Heart left ventricle (tissue), 16 donors: ENCODE measurements around the gene WDR75. TPM values are rescaled to one million over a fixed set of nuclear protein-coding genes. Genes with fewer than 3 reads are reported as not detected.
A peak's percentile ranks its signal among the peaks of the same experiment; 100 is the strongest.

Source experiments
- ATAC-seq, 4 donors: fragments of 200-7000 bp; cut with Tn5 transposase; one replicate each; pipeline ENCODE4 v1.9.1; 2020 to 2022; ENCODE audit warnings: moderate library complexity in 4 of 4, mild to moderate bottlenecking in 3 of 4, moderate number of reproducible peaks in 1 of 4
- DNase-seq, 5 donors: peaks; one replicate each; pipeline ENCODE4 v3.0.0-alpha.2; 2020
- H3K27ac ChIP-seq, 12 donors: fragments of 200-600 bp; sonication (generic) in 4 of 12; one replicate each; pipeline versions ENCODE4 v1.5.0 to v1.8.0; 2016 to 2022; ENCODE audit warnings: mild to moderate bottlenecking in 2 of 12
- H3K27me3 ChIP-seq, 9 donors: fragments of 200-600 bp; sonication (generic) in 2 of 9; one replicate each; pipeline versions ENCODE4 v1.5.1 to v1.8.0; 2016 to 2022; ENCODE audit warnings: mild to moderate bottlenecking in 3 of 9
- H3K36me3 ChIP-seq, 9 donors: fragments of 200-600 bp; sonication (generic) in 2 of 9; one replicate each; pipeline versions ENCODE4 v1.5.0 to v1.8.0; 2018 to 2022; ENCODE audit warnings: mild to moderate bottlenecking in 2 of 9
- H3K4me1 ChIP-seq, 12 donors: fragments of 200-600 bp; sonication (generic) in 4 of 12; one replicate each; pipeline versions ENCODE4 v1.5.0 to v1.8.0; 2016 to 2022; ENCODE audit warnings: mild to moderate bottlenecking in 3 of 12
- H3K4me3 ChIP-seq, 12 donors: fragments of 200-600 bp; sonication (generic) in 4 of 12; one replicate each; pipeline versions ENCODE4 v1.5.0 to v1.8.0; 2017 to 2022; ENCODE audit warnings: mild to moderate bottlenecking in 9 of 12, moderate library complexity in 4 of 12
- H3K9me3 ChIP-seq, 12 donors: fragments of 200-600 bp; sonication (generic) in 4 of 12; one replicate each; pipeline versions ENCODE4 v1.5.0 to v1.8.0; 2016 to 2022; ENCODE audit warnings: mild to moderate bottlenecking in 1 of 12
- POLR2A ChIP-seq, 2 donors: fragments of 450-650 bp; IDR thresholded peaks; one replicate each; pipeline ENCODE4 v1.6.1; 2017; ENCODE audit warnings: antibody characterized with exemption in 2 of 2, mild to moderate bottlenecking in 2 of 2, moderate library complexity in 2 of 2
- WGBS, 4 donors: extraction: QIAGEN DNeasy Blood & Tissue Kit in 2 of 4; methylation state at CpG; one replicate each; pipeline versions ENCODE4 v1.1.5 to v1.1.7; 2013 to 2018; 5-methylcytosine and 5-hydroxymethylcytosine counted together
- intact Hi-C, 10 donors: fragments of 100-400 bp; cut with DNase I; formaldehyde crosslinking; loops; one replicate each; pipeline versions ENCODE4 v1.11.1 to v1.14.2; 2022
- polyA plus RNA-seq, 2 donors: library from polyadenylated mRNA; stranded (reverse); fragments of 200-250 nt; gene quantifications; one replicate each; pipeline ENCODE4 v1.2.3, GENCODE V29; 2013
- total RNA-seq, 9 donors: library from RNA; depleted of rRNA in 2 of 9; stranded (reverse); fragments of >200 nt in 2 of 9; fragmentation: NEBNext Ultra II Directional in 3 of 9; extraction: Animal tissue kit (Norgen Biotek cat#: 25700) in 3 of 9; gene quantifications; one replicate each; pipeline versions ENCODE4 v1.1.0 to v1.2.4, GENCODE V29; 2016 to 2023
- TF ChIP-seq, protein P1 (sequence below), 12 donors: fragments of 200-600 bp; sonication (generic) in 4 of 12; IDR thresholded peaks; one replicate each; pipeline versions ENCODE4 v1.5.0 to v1.8.0; 2018 to 2022; ENCODE audit warnings: antibody characterized with exemption in 12 of 12, mild to moderate bottlenecking in 5 of 12
- donor health status: ischemic (EF 13 %, LVEDD 7.1; RV severe dilation, severe dysfunction).
- donor health status: healthy with polysubstance abuse.
- donor health status: DM: no; HTN: yes; CAD: no.
- donor health status: DM: no; HTN: no; CAD: no.
- donor health status: ischemic (EF 25% LVEDD 6.9; RV normal size, moderate dysfunction).
- donor health status: ischemic (EF 25% LVEDD 5.7; RV mildly dilated, moderate dysfunction).
- donor health status: healthy.
- donor health status: DM: yes; HTN: yes; CAD: no.
- donor health status: ischemic (EF 35%, LVEDD 5.7; RV mildly dilated, moderate dysfunction).
- donor health status: nonischemic (EF 11% LVEDD 7.7; RV severe dilation, severe dysfunction).
- donor health status: DM: yes; HTN: yes; CAD: no.
- donor health status: PGD.
- donor health status: ischemic (EF 29% LVEDD 5.4; RV normal size, mild dysfunction).
- donor health status: nonischemic (EF 23%, LVEDD 6.1; RV moderate dilation, normal function).

WDR75 gene
- total and polyA plus RNA-seq, 11 donors: 10.6 to 22.0 (median 14.9) TPM

DNA sequence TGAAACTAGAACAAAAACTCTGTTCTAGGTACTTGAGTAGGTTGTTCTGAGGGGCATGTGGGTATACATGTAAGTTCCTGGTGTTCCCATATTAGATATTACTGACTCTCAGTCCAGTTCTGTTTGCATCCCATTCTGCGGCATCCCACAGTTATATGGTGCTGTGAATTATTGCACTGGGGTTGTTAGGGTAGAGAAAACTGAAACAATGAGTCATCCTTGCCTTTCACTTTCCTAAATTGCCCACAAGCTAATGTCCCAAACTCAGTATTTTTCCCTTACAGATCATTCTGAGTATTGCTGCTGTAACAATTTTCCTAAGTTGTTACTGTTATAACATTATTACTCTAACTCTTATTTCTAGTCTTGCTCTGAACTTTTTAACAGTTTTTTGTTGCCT lies 3.0 kb downstream of the WDR75 start:
- Histone ChIP-seq H3K36me3 (peaks cover 0 to 26% (median 19%) of the 10 kb centered on the region in 9 donors), H3K4me1 (peaks cover 0 to 45% (median 14%) of the 10 kb centered on the region in 12 donors), H3K9me3 (no peaks in the 10 kb centered on the region), H3K27me3 (no peaks in the 10 kb centered on the region), H3K4me3 (no peak overlapping the region), H3K27ac (no peak overlapping the region)
- TF ChIP-seq, protein P1, sequence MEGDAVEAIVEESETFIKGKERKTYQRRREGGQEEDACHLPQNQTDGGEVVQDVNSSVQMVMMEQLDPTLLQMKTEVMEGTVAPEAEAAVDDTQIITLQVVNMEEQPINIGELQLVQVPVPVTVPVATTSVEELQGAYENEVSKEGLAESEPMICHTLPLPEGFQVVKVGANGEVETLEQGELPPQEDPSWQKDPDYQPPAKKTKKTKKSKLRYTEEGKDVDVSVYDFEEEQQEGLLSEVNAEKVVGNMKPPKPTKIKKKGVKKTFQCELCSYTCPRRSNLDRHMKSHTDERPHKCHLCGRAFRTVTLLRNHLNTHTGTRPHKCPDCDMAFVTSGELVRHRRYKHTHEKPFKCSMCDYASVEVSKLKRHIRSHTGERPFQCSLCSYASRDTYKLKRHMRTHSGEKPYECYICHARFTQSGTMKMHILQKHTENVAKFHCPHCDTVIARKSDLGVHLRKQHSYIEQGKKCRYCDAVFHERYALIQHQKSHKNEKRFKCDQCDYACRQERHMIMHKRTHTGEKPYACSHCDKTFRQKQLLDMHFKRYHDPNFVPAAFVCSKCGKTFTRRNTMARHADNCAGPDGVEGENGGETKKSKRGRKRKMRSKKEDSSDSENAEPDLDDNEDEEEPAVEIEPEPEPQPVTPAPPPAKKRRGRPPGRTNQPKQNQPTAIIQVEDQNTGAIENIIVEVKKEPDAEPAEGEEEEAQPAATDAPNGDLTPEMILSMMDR (IDR thresholded peaks at IDR 0.05): no peak
- no peak for TF ChIP-seq POLR2A (IDR thresholded peaks at IDR 0.05)
- no peak for ATAC-seq
- intact Hi-C loops: loop anchor here in 2 of 10 donors (5.0 to 10.0 kb wide), 2 partner anchors 133 to 330 kb away; no protein-coding TSS in a partner anchor
- no peak for DNase-seq
- WGBS, 4 donors: 83 to 100% (median 98%) methylated on average over 1 of the region's 1 CpG

GRCh38 chr2:189446780-189447179 lies 5.5 kb downstream of the WDR75 start:
- H3K4me1 ChIP-seq: peaks cover 0 to 39% (median 9%) of the 10 kb centered on the region in 12 donors
- peaks cover 0 to 51% (median 43%) of the 10 kb centered on the region in 9 donors for H3K36me3 ChIP-seq
- ATAC-seq (no peak), DNase-seq (no peak)
- WGBS, 4 donors: 88 to 94% (median 91%) methylated on average over 2 of the region's 2 CpGs
- H3K27ac ChIP-seq: no peak overlapping the region
- no peak for TF ChIP-seq POLR2A (IDR thresholded peaks at IDR 0.05)
- H3K9me3 ChIP-seq: no peaks in the 10 kb centered on the region
- no peaks in the 10 kb centered on the region for H3K27me3 ChIP-seq
- no peak overlapping the region for H3K4me3 ChIP-seq
- intact Hi-C loops: loop anchor here in 1 of 10 donors (10.0 kb wide), 1 partner anchor 328 kb away; no protein-coding TSS in a partner anchor

DNA sequence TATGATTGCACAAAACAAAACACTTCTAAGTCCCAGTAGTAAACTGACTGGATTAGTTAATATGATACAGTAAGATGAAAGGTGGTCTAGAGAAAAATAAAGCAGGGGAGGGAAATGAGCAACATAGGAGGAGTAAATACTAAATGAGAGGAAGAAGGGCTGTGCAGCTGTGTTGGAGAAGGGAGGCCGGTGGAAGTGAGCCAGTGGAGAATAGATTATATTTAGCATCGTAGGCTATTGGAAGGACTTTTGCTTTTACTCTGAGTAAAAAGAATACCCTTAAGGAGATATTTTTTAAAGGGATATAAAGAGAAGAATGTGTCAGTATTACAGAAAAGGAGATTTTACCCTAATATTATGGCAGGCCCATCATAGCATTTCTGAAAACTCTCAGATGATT lies 12.7 kb downstream of the WDR75 start:
- H3K9me3 ChIP-seq: no peaks in the 10 kb centered on the region
- WGBS, 4 donors: 22 to 32% (median 27%) methylated on average over 2 of the region's 2 CpGs
- intact Hi-C loops: no loop called here
- DNase-seq (peak in 1 of 5 donors; percentile 10), ATAC-seq (peak in 3 of 4 donors; percentile 44 to 51 (median 45))
- H3K4me1 ChIP-seq: peaks cover 0 to 12% (median 0%) of the 10 kb centered on the region in 12 donors
- TF ChIP-seq, protein P1 (IDR thresholded peaks at IDR 0.05): no peak
- H3K27ac ChIP-seq: no peak overlapping the region
- H3K4me3 ChIP-seq: no peak overlapping the region
- H3K36me3 ChIP-seq: peaks cover 0 to 99% (median 94%) of the 10 kb centered on the region in 9 donors
- H3K27me3 ChIP-seq: no peaks in the 10 kb centered on the region

DNA sequence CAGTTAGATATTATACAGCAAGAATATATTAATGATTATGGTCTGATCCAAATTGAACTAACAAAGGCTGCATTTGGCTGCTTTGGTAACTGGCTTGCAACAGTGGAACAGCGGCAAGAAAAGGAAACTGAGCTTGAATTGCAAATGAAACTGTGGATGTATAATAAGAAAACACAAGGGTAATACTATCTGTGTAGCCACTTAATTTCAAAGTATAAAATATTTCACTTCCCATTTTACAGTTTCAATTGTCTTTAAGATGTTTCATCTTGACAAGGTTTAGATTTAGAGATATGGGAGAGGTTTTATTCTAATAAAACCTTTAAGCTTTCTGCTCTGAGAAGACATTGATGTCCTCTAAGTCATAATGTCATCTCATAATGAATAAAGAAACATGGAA lies 23.8 kb downstream of the WDR75 start:
- TF ChIP-seq, protein P1 (IDR thresholded peaks at IDR 0.05): no peak
- no peak for TF ChIP-seq POLR2A (IDR thresholded peaks at IDR 0.05)
- Histone ChIP-seq H3K9me3 (no peaks in the 10 kb centered on the region), H3K4me3 (no peak overlapping the region), H3K4me1 (peaks cover 0 to 16% (median 0%) of the 10 kb centered on the region in 12 donors), H3K36me3 (peaks cover 0 to 100% (median 92%) of the 10 kb centered on the region in 9 donors), H3K27ac (no peak overlapping the region), H3K27me3 (no peaks in the 10 kb centered on the region)
- intact Hi-C loops: loop anchor here in 7 of 10 donors (5.0 to 10.0 kb wide), 5 partner anchors 92 to 167 kb away; partner anchors contain the start of gene SLC40A1 (in 2 of the 7)
- no peak for DNase-seq
- 86 to 94% (median 90%) methylated on average over 1 of the region's 1 CpG for WGBS, 4 donors
- no peak for ATAC-seq
